Measurements from ENCODE around the gene ATP8B4. TPM values are rescaled to one million over a fixed set of nuclear protein-coding genes. Genes with fewer than 3 reads are reported as not detected.

Gene ATP8B4
- total RNA-seq, 2 experiments from 2014 or later, result 0.31 TPM; not detected in 1

DNA sequence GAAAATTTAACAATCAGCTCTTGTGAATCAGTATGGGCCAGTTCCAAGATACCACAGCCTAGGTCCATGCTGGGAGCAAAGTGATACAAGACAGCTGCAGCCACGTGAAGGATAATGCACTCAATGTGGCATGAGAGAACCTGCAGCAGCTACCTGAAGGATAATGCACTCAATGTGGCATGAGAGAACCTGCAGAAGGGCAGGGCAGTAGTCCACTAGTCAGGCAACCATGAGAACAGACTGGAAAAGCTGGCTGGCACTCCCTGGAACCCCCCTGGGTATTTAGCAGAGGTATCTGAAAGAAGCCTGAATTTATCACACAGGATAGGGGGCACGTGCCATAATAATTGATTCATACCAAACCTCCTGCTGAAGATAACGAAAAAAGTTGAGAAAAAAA, 237.6 kb downstream of the ATP8B4 start:
- TF ChIP-seq CTCF (IDR thresholded peaks at IDR 0.05), result no peak
- DNase-seq, result no peak
- CTCF ChIA-PET, result no interaction called here
- Histone ChIP-seq H3K9me3 (ENCODE audit: control insufficient read depth in 1 of 2, insufficient read depth in 1 of 2, low read length in 2 of 2) (no peaks in the 10 kb centered on the region), H3K4me1 (ENCODE audit: insufficient read depth, low read length) (no peaks in the 10 kb centered on the region), H3K4me3 (ENCODE audit: low read length) (no peak overlapping the region), H3K36me3 (ENCODE audit: insufficient read depth, low read length) (no peaks in the 10 kb centered on the region), H3K27me3 (ENCODE audit: control insufficient read depth in 1 of 2, insufficient read depth in 2 of 2, low read length in 2 of 2) (no peaks in the 10 kb centered on the region), H3K27ac (ENCODE audit: low read depth in 1 of 2, low read length in 2 of 2) (no peak overlapping the region)
- no peaks in the 10 kb centered on the region for H3K27me3 Mint-ChIP-seq
- POLR2A ChIA-PET, result no interaction called here
- no peak for ATAC-seq (ENCODE audit: poor library complexity)
- no peaks in the 10 kb centered on the region for H3K4me1 Mint-ChIP-seq (ENCODE audit: low read depth)
- intact Hi-C loops (cut with DNase I, micrococcal nuclease), result no loop called here
- no peak overlapping the region for H3K27ac Mint-ChIP-seq
- no peaks in the 10 kb centered on the region for H3K36me3 Mint-ChIP-seq (ENCODE audit: low read depth)
- no peak overlapping the region for H3K4me3 Mint-ChIP-seq
- no peaks in the 10 kb centered on the region for H3K9me3 Mint-ChIP-seq

DNA sequence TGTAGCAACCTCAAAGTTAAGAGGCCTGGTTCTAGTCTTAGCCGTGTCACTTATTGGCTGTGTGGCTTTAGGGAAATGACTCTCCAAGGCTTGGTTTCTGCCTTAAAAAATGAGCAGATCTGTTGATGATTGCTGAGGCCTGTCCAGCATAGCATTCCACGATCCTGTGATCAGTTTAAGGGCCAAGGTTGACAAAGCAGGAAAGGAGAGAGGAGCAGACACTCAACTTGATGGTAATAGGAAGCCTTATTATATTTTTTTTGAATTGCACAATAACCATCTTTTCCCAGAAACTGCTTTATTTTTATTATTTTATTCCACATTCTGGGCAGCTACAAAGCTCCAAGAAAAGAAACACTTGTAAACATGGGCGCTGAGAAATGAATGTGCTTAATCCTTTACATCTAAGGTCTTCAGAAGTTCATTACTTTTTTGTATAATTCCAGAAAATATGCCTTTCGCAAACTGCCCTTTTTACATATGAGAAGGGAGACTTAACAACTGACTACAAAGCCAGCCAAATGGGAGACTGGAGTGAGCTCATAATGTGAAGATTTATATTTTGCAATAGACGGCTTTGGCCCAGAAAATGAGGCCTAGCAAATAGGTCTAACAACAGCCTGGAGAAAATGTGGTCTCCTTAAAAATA, 241.0 kb downstream of the ATP8B4 start:
- POLR2A ChIA-PET, result no interaction called here
- no peaks in the 10 kb centered on the region for H3K9me3 ChIP-seq (ENCODE audit: control insufficient read depth in 1 of 2, insufficient read depth in 1 of 2, low read length in 2 of 2)
- no peaks in the 10 kb centered on the region for H3K27me3 ChIP-seq (ENCODE audit: control insufficient read depth in 1 of 2, insufficient read depth in 2 of 2, low read length in 2 of 2)
- Mint-ChIP-seq H3K27me3 (no peaks in the 10 kb centered on the region), H3K36me3 (ENCODE audit: low read depth) (no peaks in the 10 kb centered on the region), H3K4me1 (ENCODE audit: low read depth) (no peaks in the 10 kb centered on the region), H3K4me3 (no peak overlapping the region), H3K27ac (no peak overlapping the region), H3K9me3 (no peaks in the 10 kb centered on the region)
- intact Hi-C loops (cut with DNase I, micrococcal nuclease), result no loop called here
- TF ChIP-seq CTCF (IDR thresholded peaks at IDR 0.05), result no peak
- H3K27ac ChIP-seq (ENCODE audit: low read depth in 1 of 2, low read length in 2 of 2), result no peak overlapping the region
- no peaks in the 10 kb centered on the region for H3K4me1 ChIP-seq (ENCODE audit: insufficient read depth, low read length)
- CTCF ChIA-PET, result no interaction called here
- no peak for ATAC-seq (ENCODE audit: poor library complexity)
- no peak for DNase-seq
- H3K4me3 ChIP-seq (ENCODE audit: low read length), result no peak overlapping the region
- no peaks in the 10 kb centered on the region for H3K36me3 ChIP-seq (ENCODE audit: insufficient read depth, low read length)

GRCh38 chr15:49877117-49877872, 241.7 kb downstream of the ATP8B4 start:
- TF ChIP-seq CTCF (IDR thresholded peaks at IDR 0.05), result no peak
- no peaks in the 10 kb centered on the region for H3K36me3 Mint-ChIP-seq (ENCODE audit: low read depth)
- no peaks in the 10 kb centered on the region for H3K36me3 ChIP-seq (ENCODE audit: insufficient read depth, low read length)
- no peaks in the 10 kb centered on the region for H3K27me3 Mint-ChIP-seq
- POLR2A ChIA-PET, result no interaction called here
- no peaks in the 10 kb centered on the region for H3K4me1 ChIP-seq (ENCODE audit: insufficient read depth, low read length)
- H3K9me3 ChIP-seq (ENCODE audit: control insufficient read depth in 1 of 2, insufficient read depth in 1 of 2, low read length in 2 of 2), result no peaks in the 10 kb centered on the region
- ATAC-seq (ENCODE audit: poor library complexity) (no peak), DNase-seq (no peak)
- no peaks in the 10 kb centered on the region for H3K27me3 ChIP-seq (ENCODE audit: control insufficient read depth in 1 of 2, insufficient read depth in 2 of 2, low read length in 2 of 2)
- intact Hi-C loops (cut with DNase I, micrococcal nuclease), result no loop called here
- H3K27ac Mint-ChIP-seq, result no peak overlapping the region
- no peaks in the 10 kb centered on the region for H3K4me1 Mint-ChIP-seq (ENCODE audit: low read depth)
- no peaks in the 10 kb centered on the region for H3K9me3 Mint-ChIP-seq
- no peak overlapping the region for H3K27ac ChIP-seq (ENCODE audit: low read depth in 1 of 2, low read length in 2 of 2)
- H3K4me3 ChIP-seq (ENCODE audit: low read length), result no peak overlapping the region
- CTCF ChIA-PET, result no interaction called here
- H3K4me3 Mint-ChIP-seq, result no peak overlapping the region

All from CD4-positive, alpha-beta T cell (primary cell).